ENCODE results near the gene ANKS1B. TPM values are rescaled to one million over a fixed set of nuclear protein-coding genes. Genes with fewer than 3 reads are reported as not detected.
"Not testable (repeated sequence)": the region's sequence is repeated elsewhere in the genome, so short reads cannot be mapped to it uniquely, and the experiment has no call there.

Gene ANKS1B
- total RNA-seq, 4 donors from 2014 or later: 4.9 to 15.4 (median 9.4) TPM

DNA sequence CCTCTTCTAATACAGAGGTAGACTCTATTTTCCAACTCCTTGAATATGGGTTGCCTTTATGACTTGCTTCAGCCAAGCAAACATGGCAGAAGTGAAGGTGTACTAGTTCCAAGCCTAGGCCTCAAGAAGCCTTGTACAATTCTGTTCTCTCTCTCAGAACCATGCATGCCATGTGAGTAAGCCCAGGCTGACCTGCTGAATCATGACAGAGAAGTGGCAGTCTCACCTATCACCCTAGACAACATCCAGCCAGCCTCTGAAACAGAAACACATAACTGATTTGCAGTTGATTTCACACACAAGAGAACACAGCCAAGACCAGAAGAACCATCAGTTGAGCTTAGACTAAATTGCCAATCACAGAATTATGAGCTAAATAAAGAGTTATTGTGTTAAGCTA lies 180.0 kb downstream of the ANKS1B start:
- no peak overlapping the region for H3K27ac ChIP-seq
- H3K9me3 ChIP-seq: no peaks in the 10 kb centered on the region
- H3K4me3 ChIP-seq: no peak overlapping the region
- no peaks in the 10 kb centered on the region for H3K27me3 ChIP-seq
- TF ChIP-seq EP300 (IDR thresholded peaks at IDR 0.05) (no peak), POLR2AphosphoS5 (IDR thresholded peaks at IDR 0.05) (no peak), POLR2A (IDR thresholded peaks at IDR 0.05) (no peak)
- TF ChIP-seq, protein P1, sequence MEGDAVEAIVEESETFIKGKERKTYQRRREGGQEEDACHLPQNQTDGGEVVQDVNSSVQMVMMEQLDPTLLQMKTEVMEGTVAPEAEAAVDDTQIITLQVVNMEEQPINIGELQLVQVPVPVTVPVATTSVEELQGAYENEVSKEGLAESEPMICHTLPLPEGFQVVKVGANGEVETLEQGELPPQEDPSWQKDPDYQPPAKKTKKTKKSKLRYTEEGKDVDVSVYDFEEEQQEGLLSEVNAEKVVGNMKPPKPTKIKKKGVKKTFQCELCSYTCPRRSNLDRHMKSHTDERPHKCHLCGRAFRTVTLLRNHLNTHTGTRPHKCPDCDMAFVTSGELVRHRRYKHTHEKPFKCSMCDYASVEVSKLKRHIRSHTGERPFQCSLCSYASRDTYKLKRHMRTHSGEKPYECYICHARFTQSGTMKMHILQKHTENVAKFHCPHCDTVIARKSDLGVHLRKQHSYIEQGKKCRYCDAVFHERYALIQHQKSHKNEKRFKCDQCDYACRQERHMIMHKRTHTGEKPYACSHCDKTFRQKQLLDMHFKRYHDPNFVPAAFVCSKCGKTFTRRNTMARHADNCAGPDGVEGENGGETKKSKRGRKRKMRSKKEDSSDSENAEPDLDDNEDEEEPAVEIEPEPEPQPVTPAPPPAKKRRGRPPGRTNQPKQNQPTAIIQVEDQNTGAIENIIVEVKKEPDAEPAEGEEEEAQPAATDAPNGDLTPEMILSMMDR (IDR thresholded peaks at IDR 0.05): no peak
- no peak for DNase-seq (ENCODE audit: low spot score in 2 of 2)
- no peaks in the 10 kb centered on the region for H3K36me3 ChIP-seq
- H3K4me1 ChIP-seq: no peaks in the 10 kb centered on the region

DNA sequence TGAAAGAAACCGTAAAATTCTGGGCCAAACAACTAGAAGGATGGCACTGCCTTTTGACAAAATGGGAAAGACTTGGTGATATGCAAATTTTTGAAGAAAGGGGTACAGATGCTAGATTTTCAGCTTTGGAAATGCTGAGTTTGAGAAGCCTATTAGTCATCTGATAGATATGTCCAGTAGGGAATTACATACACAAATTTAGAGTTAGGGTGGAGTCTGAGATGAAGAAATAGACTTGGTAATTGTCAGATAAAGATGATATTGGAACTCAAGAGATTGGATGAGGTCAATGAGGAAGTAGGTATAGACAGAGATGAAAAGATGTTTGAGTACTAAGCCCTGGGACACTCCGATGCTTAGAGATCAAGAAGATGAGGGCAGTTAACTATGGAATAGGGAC lies 184.1 kb downstream of the ANKS1B start:
- Histone ChIP-seq H3K4me3 (no peak overlapping the region), H3K36me3 (no peaks in the 10 kb centered on the region), H3K27me3 (no peaks in the 10 kb centered on the region), H3K4me1 (no peaks in the 10 kb centered on the region), H3K9me3 (no peaks in the 10 kb centered on the region), H3K27ac (no peak overlapping the region)
- TF ChIP-seq, protein P1 (IDR thresholded peaks at IDR 0.05): no peak
- no peak for TF ChIP-seq EP300 (IDR thresholded peaks at IDR 0.05)
- no peak for TF ChIP-seq POLR2A (IDR thresholded peaks at IDR 0.05)
- no peak for TF ChIP-seq POLR2AphosphoS5 (IDR thresholded peaks at IDR 0.05)
- DNase-seq (ENCODE audit: low spot score in 2 of 2): no peak
- 89% methylated on average over 2 of the region's 2 CpGs for WGBS

DNA sequence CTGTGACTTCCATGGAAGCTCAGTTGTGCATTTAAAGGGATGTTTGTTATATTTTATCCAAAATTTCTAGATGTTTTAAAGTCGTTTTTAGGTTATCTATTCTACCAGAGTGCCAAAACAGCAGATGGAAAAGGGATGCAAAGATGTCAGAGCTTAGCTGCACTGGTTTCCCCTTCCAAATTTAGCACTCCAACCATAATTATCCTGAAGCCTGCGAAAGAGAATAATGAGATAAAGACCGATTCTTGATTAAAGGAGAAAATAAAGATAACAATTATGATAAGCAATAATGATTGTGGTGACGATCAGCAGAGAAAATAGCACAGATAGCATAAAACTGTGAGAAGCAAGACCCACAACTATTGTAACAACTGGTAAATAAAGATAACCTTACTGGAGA lies 186.8 kb downstream of the ANKS1B start:
- H3K4me1 ChIP-seq; H3K27me3 ChIP-seq; H3K9me3 ChIP-seq; H3K36me3 ChIP-seq; DNase-seq (ENCODE audit: low spot score in 2 of 2); H3K4me3 ChIP-seq; H3K27ac ChIP-seq: not testable (repeated sequence)
- WGBS: 74% methylated on average over 4 of the region's 4 CpGs

DNA sequence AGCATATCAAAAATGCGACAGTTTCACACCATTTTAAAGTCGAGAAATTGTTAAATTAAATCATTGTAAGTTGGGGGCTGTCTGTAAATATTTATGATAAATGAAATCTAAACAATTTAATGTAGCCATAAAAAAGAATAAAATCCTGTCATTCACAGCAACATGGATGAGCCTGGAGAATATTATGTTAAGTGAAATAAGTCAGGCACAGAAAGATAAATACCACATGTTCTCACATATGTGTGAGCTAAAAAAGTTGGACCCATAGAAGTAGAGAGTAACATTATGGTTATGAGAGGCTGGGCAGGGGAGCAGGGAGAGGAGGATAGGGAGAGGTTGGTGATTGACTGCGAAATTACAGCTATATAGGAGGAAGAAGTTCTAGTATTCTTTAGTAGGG lies 201.3 kb downstream of the ANKS1B start:
- H3K9me3 ChIP-seq: no peaks in the 10 kb centered on the region
- 88% methylated on average over 3 of the region's 3 CpGs for WGBS

DNA sequence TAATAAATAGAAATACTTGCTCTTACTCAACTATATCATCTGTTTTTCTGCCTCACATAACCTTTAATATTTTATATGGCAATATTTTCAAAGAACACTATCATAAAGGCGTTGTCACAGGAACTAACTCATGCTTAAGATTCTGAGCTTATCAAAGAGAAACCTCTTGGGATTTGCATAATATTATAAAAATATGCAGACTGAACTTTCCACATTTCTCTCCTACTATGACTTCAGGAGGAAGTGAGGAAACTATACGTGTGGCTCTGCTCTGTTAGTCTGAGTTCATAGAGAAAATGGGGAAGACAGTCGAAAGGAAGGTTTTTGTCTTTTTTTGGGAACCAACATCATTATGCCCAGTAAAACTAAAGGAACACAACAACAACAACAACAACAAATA lies 212.5 kb downstream of the ANKS1B start:
- H3K27ac ChIP-seq: no peak overlapping the region
- H3K27me3 ChIP-seq: no peaks in the 10 kb centered on the region
- 74% methylated on average over 3 of the region's 3 CpGs for WGBS
- no peak for DNase-seq (ENCODE audit: low spot score in 2 of 2)
- no peaks in the 10 kb centered on the region for H3K36me3 ChIP-seq
- no peaks in the 10 kb centered on the region for H3K9me3 ChIP-seq
- TF ChIP-seq POLR2AphosphoS5 (IDR thresholded peaks at IDR 0.05): no peak
- TF ChIP-seq EP300 (IDR thresholded peaks at IDR 0.05): no peak
- no peak for TF ChIP-seq POLR2A (IDR thresholded peaks at IDR 0.05)
- TF ChIP-seq, protein P1 (IDR thresholded peaks at IDR 0.05): no peak
- H3K4me1 ChIP-seq: no peaks in the 10 kb centered on the region
- no peak overlapping the region for H3K4me3 ChIP-seq

More for the DNA sequence above, 201.3 kb downstream of the ANKS1B start:
- no peaks in the 10 kb centered on the region for H3K36me3 ChIP-seq
- H3K27ac ChIP-seq: no peak overlapping the region
- H3K4me3 ChIP-seq: no peak overlapping the region
- DNase-seq (ENCODE audit: low spot score in 2 of 2): no peak
- TF ChIP-seq, protein P1 (IDR thresholded peaks at IDR 0.05): no peak
- no peak for TF ChIP-seq EP300 (IDR thresholded peaks at IDR 0.05)
- TF ChIP-seq POLR2A (IDR thresholded peaks at IDR 0.05): no peak
- no peak for TF ChIP-seq POLR2AphosphoS5 (IDR thresholded peaks at IDR 0.05)
- H3K27me3 ChIP-seq: no peaks in the 10 kb centered on the region
- H3K4me1 ChIP-seq: no peaks in the 10 kb centered on the region

DNA sequence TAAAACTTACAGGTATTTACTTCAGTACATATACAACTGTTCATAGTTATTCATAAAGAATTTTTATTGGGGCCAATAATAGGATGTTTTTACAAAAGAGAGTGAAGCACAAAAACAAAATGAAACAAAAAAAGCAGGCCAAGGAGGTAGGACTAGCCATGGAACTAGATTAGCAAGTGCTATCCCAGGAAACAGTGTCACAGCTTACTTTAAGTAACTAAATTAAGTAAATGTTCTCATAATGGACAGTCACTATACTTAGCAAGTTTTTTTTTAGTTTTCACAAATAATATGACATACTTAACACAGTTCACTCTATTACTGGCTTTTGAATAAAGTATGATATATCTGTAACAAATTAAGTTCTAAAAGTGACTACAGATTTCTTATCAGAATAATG lies 213.1 kb downstream of the ANKS1B start:
- no peaks in the 10 kb centered on the region for H3K4me1 ChIP-seq
- no peak overlapping the region for H3K27ac ChIP-seq
- TF ChIP-seq POLR2AphosphoS5 (IDR thresholded peaks at IDR 0.05) (no peak), POLR2A (IDR thresholded peaks at IDR 0.05) (no peak), EP300 (IDR thresholded peaks at IDR 0.05) (no peak)
- TF ChIP-seq, protein P1 (IDR thresholded peaks at IDR 0.05): no peak
- no peak overlapping the region for H3K4me3 ChIP-seq
- H3K36me3 ChIP-seq: no peaks in the 10 kb centered on the region
- H3K9me3 ChIP-seq: no peaks in the 10 kb centered on the region
- DNase-seq (ENCODE audit: low spot score in 2 of 2): no peak
- H3K27me3 ChIP-seq: no peaks in the 10 kb centered on the region

All from suprapubic skin (tissue), 4 donors.